Uterus (tissue), 4 donors: ENCODE data around the gene NEGR1. TPM values are rescaled to one million over a fixed set of nuclear protein-coding genes. Genes with fewer than 3 reads are reported as not detected.
A peak's percentile ranks its signal among the peaks of the same experiment; 100 is the strongest.

Source experiments
- DNase-seq, 2 donors: peaks; one replicate each; pipeline ENCODE4 v3.0.0-alpha.2; 2019 to 2020
- H3K27ac ChIP-seq, 2 donors: fragments of 200-600 bp; sonication (generic); 1 replicate in 1 of 2; 2 replicates in 1 of 2; pipeline ENCODE4 v1.5.1; 2016 to 2018
- H3K27me3 ChIP-seq, 2 donors: fragments of 200-600 bp; sonication (generic); one replicate each; pipeline ENCODE4 v1.5.1; 2018 to 2019; ENCODE audit warnings: control low read depth in 1 of 2
- H3K36me3 ChIP-seq, 2 donors: fragments of 200-600 bp; sonication (generic); one replicate each; pipeline ENCODE4 v1.5.1; 2019; ENCODE audit warnings: control low read depth in 1 of 2
- H3K4me1 ChIP-seq, 2 donors: fragments of 200-600 bp; sonication (generic); one replicate each; pipeline ENCODE4 v1.5.1; 2018 to 2019; ENCODE audit warnings: control low read depth in 1 of 2
- H3K4me3 ChIP-seq, 2 donors: fragments of 200-600 bp; sonication (generic); 1 replicate in 1 of 2; 2 replicates in 1 of 2; pipeline ENCODE4 v1.5.1; 2018 to 2019; ENCODE audit warnings: mild to moderate bottlenecking in 1 of 2
- H3K9me3 ChIP-seq, 2 donors: fragments of 200-600 bp; sonication (generic); one replicate each; pipeline ENCODE4 v1.5.1; 2019; ENCODE audit warnings: control low read depth in 1 of 2
- POLR2A ChIP-seq, 2 donors: fragments of 450-650 bp; IDR thresholded peaks; one replicate each; pipeline ENCODE4 v1.6.1; 2016; ENCODE audit warnings: antibody characterized with exemption in 2 of 2, mild to moderate bottlenecking in 1 of 2, moderate library complexity in 1 of 2
- intact Hi-C: fragments of 100-400 bp; cut with DNase I; formaldehyde crosslinking; loops from one replicate; pipeline ENCODE4 v1.15.1; 2023; ENCODE audit warnings: low total_unique reads
- total RNA-seq, 4 donors: library from RNA; depleted of rRNA in 3 of 4; stranded (reverse); fragments of >200 nt in 3 of 4; gene quantifications; one replicate each; pipeline versions ENCODE4 v1.1.0 to v1.2.4, GENCODE V29; 2014 to 2023
- TF ChIP-seq, protein P1 (sequence below), 4 experiments: fragments of 200-600 bp in 2 of 4; fragments of 450-650 bp in 2 of 4; sonication (generic) in 2 of 4; IDR thresholded peaks; one replicate each; pipeline ENCODE4 v1.5.1; 2016 to 2019; ENCODE audit warnings: antibody characterized with exemption in 4 of 4, mild to moderate bottlenecking in 2 of 4, moderate library complexity in 1 of 4
- donor health status: DM: yes; HTN: yes; CAD: no.

NEGR1 gene
- total RNA-seq, 4 donors from 2014 or later = 6.7 to 42.9 (median 33.3) TPM

DNA sequence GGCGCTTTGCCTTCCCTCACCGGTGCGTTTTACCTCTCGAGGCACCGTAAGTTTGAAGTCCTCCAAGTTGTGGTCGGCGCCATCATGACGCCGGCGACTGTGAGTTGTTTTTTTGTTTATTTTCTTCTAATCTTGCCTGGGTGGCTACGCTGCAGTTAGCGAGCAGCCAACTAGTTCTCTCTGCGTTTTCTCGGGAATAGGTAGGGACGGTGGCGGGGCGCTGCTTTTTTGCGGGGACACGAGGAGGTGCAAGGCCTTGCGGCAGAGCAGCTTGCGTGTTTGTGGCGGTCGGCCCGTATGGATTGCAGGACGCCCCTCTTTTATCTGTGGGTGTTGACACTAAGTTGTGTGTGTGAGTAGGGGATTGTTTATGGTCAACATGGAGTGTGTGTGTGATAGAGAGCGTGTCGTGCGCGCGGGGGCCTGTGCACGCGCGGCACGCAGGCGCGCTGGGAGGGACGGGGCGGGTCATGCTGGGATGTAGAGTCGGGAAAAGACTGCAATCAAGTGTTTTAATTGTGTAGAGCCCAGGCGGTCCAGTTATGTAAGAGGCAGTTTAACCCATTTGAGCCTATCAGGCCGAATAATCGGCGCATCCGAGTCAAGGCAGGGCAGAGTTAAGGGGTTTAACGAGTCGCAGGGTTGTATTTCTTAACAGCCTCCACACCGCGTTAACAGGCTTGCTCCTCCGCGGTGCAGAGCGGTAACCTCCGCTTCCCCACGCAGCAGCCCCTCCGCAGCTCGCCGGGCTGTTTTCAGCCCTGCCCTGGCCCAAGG is 1.2 kb upstream of the NEGR1 start:
- Histone ChIP-seq H3K4me3 (peak overlapping the region; percentile 65 to 75), H3K9me3 (no peaks in the 10 kb centered on the region), H3K27ac (peak overlapping the region; percentile 84 to 86), H3K36me3 (no peaks in the 10 kb centered on the region), H3K27me3 (no peaks in the 10 kb centered on the region), H3K4me1 (no peaks in the 10 kb centered on the region)
- TF ChIP-seq POLR2A (IDR thresholded peaks at IDR 0.05) = no peak
- TF ChIP-seq, protein P1, sequence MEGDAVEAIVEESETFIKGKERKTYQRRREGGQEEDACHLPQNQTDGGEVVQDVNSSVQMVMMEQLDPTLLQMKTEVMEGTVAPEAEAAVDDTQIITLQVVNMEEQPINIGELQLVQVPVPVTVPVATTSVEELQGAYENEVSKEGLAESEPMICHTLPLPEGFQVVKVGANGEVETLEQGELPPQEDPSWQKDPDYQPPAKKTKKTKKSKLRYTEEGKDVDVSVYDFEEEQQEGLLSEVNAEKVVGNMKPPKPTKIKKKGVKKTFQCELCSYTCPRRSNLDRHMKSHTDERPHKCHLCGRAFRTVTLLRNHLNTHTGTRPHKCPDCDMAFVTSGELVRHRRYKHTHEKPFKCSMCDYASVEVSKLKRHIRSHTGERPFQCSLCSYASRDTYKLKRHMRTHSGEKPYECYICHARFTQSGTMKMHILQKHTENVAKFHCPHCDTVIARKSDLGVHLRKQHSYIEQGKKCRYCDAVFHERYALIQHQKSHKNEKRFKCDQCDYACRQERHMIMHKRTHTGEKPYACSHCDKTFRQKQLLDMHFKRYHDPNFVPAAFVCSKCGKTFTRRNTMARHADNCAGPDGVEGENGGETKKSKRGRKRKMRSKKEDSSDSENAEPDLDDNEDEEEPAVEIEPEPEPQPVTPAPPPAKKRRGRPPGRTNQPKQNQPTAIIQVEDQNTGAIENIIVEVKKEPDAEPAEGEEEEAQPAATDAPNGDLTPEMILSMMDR (IDR thresholded peaks at IDR 0.05) = no peak
- intact Hi-C loops = no loop called here
- DNase-seq = peak; percentile 66 to 75

GRCh38 chr1:72283022-72283306 is 625 bp upstream of the NEGR1 start:
- H3K27me3 ChIP-seq = no peaks in the 10 kb centered on the region
- intact Hi-C loops = no loop called here
- no peaks in the 10 kb centered on the region for H3K4me1 ChIP-seq
- H3K36me3 ChIP-seq = no peaks in the 10 kb centered on the region
- H3K4me3 ChIP-seq = peak overlapping the region; percentile 65 to 75
- H3K9me3 ChIP-seq = no peaks in the 10 kb centered on the region
- no peak for DNase-seq
- TF ChIP-seq POLR2A (IDR thresholded peaks at IDR 0.05) = no peak
- TF ChIP-seq, protein P1 (IDR thresholded peaks at IDR 0.05) = no peak
- peak overlapping the region; percentile 84 to 86 for H3K27ac ChIP-seq

DNA sequence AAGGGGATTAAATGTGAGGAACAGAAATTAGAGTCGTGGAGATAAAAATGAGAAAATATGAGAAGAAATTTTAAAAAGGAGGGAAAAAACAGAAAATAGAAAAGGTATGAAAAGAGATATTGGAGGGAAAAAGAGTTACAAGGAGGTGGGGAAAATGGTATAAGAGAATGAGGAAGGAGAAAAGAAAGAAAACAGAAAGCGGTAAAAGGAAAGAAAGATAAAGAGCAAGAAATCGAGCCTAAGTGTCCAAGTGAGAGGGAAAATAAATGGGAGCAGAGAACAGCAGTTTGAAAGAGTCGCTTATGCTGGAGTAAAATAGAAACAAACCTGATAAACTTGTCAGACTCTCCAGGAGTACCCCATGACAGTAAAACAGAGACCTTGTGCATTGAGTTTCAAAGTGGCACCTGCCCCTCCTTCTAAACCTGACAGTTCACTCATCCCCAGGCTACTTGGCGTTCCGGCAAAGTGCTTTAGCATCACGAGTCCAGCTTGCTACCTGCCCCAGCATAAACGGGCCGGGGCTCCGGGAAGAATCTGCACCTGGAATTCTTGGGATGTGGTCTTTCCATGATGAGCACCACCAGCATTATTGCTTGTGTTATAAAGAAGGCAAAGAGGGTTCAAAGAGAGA is 585 bp downstream of the NEGR1 start:
- Histone ChIP-seq H3K9me3 (no peaks in the 10 kb centered on the region), H3K36me3 (no peaks in the 10 kb centered on the region), H3K27me3 (no peaks in the 10 kb centered on the region), H3K4me1 (no peaks in the 10 kb centered on the region), H3K4me3 (peak overlapping the region; percentile 65 to 75), H3K27ac (peak overlapping the region; percentile 84 to 86)
- no peak for DNase-seq
- no peak for TF ChIP-seq POLR2A (IDR thresholded peaks at IDR 0.05)
- TF ChIP-seq, protein P1 (IDR thresholded peaks at IDR 0.05) = no peak
- intact Hi-C loops = no loop called here

- TF ChIP-seq, protein P1 (IDR thresholded peaks at IDR 0.05) = no peak
- TF ChIP-seq POLR2A (IDR thresholded peaks at IDR 0.05) = no peak
- no peak for DNase-seq
- Histone ChIP-seq H3K4me1 (no peaks in the 10 kb centered on the region), H3K27me3 (no peaks in the 10 kb centered on the region), H3K36me3 (no peaks in the 10 kb centered on the region), H3K4me3 (peak overlapping the region in 1 of 2 donors; percentile 65), H3K9me3 (no peaks in the 10 kb centered on the region), H3K27ac (peak overlapping the region; percentile 84 to 86)
- intact Hi-C loops = no loop called here
Observed at GRCh38 chr1:72281144-72281543, 1.2 kb downstream of the NEGR1 start.

DNA sequence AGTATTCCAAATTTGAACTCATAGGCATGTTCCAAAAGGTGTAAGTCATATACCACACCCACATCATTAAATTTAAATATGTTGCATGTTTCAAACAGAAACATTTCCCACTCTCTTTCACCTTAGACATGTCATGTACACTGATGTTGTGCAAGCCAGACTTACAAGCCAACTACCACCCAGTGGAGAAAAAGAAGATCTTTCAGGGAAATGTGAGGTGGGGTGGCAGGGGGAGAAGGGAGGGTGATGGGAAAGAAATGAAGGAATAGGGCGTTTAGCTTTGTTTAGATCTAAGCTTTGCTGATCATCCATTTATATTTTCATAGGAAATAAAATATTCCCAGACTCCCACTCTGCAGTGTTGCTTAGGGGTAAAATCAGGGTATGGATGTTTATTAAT is 1.6 kb downstream of the NEGR1 start:
- intact Hi-C loops = no loop called here
- no peak for DNase-seq
- H3K4me3 ChIP-seq = peak overlapping the region in 1 of 2 donors; percentile 65
- no peak for TF ChIP-seq POLR2A (IDR thresholded peaks at IDR 0.05)
- TF ChIP-seq, protein P1 (IDR thresholded peaks at IDR 0.05) = no peak
- H3K27ac ChIP-seq = peak overlapping the region; percentile 84 to 86
- H3K4me1 ChIP-seq = no peaks in the 10 kb centered on the region
- H3K9me3 ChIP-seq = no peaks in the 10 kb centered on the region
- H3K27me3 ChIP-seq = no peaks in the 10 kb centered on the region
- H3K36me3 ChIP-seq = no peaks in the 10 kb centered on the region
